GM19395 (cell line): ENCODE results near the gene C1QTNF9B.

Experiments
- ATAC-seq: cut with Tn5 transposase; IDR thresholded peaks from one replicate; pipeline ENCODE4 v1.9.1; 2021; ENCODE audit warnings: mild to moderate bottlenecking, moderate library complexity; ENCODE audit not compliant: unreplicated experiment

Gene C1QTNF9B

GRCh38 chr13:23859455-23859854 lies 37.8 kb downstream of the C1QTNF9B start:
- ATAC-seq, result no peak

- no peak for ATAC-seq
These were observed 38.8 kb downstream of the C1QTNF9B start for GRCh38 chr13:23858546-23858945.

GRCh38 chr13:23856008-23856750 lies 41.1 kb downstream of the C1QTNF9B start:
- no peak for ATAC-seq

- ATAC-seq, result no peak
These were observed 41.9 kb downstream of the C1QTNF9B start for GRCh38 chr13:23855360-23855759.

DNA sequence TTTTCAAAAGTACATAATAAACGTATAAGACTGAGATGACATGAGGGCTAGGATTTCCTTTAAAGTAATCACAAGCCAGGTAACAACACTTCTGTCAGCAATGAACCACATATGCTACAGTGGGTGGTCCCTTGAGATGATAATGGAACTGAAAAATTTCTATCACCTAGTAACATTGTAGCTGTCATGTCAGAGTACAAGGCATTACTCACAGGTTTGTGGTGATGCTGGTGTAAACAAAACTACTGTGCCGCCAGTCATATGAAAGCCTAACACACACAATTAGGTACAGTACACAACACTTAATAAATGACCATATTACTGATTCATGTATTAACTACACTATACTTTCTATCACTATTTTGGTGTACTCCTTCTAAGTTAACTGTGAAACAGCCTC lies 45.0 kb downstream of the C1QTNF9B start:
- ATAC-seq, result no peak

GRCh38 chr13:23851106-23851505 lies 46.2 kb downstream of the C1QTNF9B start:
- no peak for ATAC-seq

GRCh38 chr13:23850134-23850533 lies 47.2 kb downstream of the C1QTNF9B start:
- no peak for ATAC-seq

DNA sequence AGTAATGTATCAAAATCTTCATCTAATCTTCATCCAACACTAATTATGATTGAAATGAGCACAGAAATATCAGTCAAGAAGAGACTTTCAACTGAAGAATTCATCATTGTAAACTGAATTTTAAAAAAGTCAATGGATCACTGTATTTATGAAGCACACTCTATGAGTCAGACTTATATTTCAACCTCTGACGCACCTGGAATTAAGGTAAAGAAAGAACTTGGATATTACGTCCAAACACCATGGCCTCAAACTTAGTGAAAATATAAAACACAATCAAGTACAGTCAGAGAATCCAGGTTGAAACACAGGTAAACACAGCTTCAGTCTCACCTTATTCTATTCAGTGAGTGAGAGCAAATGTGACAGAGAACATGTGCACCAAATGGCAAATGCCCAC lies 47.6 kb downstream of the C1QTNF9B start:
- ATAC-seq, result no peak

- ATAC-seq, result no peak
These were observed 48.6 kb downstream of the C1QTNF9B start for GRCh38 chr13:23848646-23849141.

GRCh38 chr13:23848019-23848418 lies 49.3 kb downstream of the C1QTNF9B start:
- ATAC-seq, result no peak

- ATAC-seq, result no peak
These were observed 49.8 kb downstream of the C1QTNF9B start for GRCh38 chr13:23847497-23847896.

GRCh38 chr13:23845105-23845725 lies 52.1 kb downstream of the C1QTNF9B start:
- no peak for ATAC-seq

GRCh38 chr13:23844132-23844531 lies 53.2 kb downstream of the C1QTNF9B start:
- no peak for ATAC-seq

DNA sequence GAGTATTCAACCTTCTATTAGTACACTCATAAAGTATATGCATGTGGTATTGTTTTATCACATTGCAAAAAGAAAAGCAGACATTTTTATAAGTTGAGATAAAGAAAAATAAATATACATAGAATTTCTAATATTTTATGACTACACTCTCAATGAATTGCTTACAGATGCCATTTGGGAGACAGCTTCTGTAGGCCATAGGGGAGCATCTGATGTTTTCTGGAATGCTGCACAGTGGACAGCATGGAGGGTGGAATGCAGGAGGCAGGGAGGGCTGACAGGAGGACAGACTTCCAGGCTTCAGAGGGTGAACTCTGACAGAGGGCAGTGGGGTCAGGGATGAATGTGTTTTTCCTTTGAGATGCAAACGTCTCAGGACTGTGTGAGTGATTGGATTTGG lies 53.9 kb downstream of the C1QTNF9B start:
- no peak for ATAC-seq

GRCh38 chr13:23842406-23842805 lies 54.9 kb downstream of the C1QTNF9B start:
- ATAC-seq, result no peak
